NOMO-1 treated with dmso at 0.1 percent for 144 hours (cell line): ENCODE results near the gene TLL2.
A peak's percentile ranks its signal among the peaks of the same experiment; 100 is the strongest.
"Not testable (repeated sequence)": the region's sequence is repeated elsewhere in the genome, so short reads cannot be mapped to it uniquely, and the experiment has no call there.

ENCODE experiments used
- DNase-seq: peaks from one replicate; lab custom pipeline; 2025; ENCODE audit not compliant: unreplicated experiment; lab: John Stamatoyannopoulos, UW

The TLL2 gene

GRCh38 chr10:96513698-96514561 is at the start of gene TLL2:
Gene TLL2 (minus strand): TSS chr10:96513926. CDS start chr10:96513685, 241 bp downstream.
- DNase-seq, result peak; percentile 83

- no peak for DNase-seq
Measured at GRCh38 chr10:96560966-96561887, 47.5 kb upstream of the TLL2 start.

- no peak for DNase-seq
Measured at GRCh38 chr10:96560489-96560888, 46.8 kb upstream of the TLL2 start.

- DNase-seq, result no peak
Measured at GRCh38 chr10:96556003-96556402, 42.3 kb upstream of the TLL2 start.

GRCh38 chr10:96555330-96555729 is 41.6 kb upstream of the TLL2 start:
- no peak for DNase-seq

- no peak for DNase-seq
Measured at GRCh38 chr10:96548589-96548988, 34.9 kb upstream of the TLL2 start.

GRCh38 chr10:96545558-96545957 is 31.8 kb upstream of the TLL2 start:
- DNase-seq, result not testable (repeated sequence)

GRCh38 chr10:96541921-96542320 is 28.2 kb upstream of the TLL2 start:
- DNase-seq, result no peak

- DNase-seq, result no peak
Measured at GRCh38 chr10:96540240-96540639, 26.5 kb upstream of the TLL2 start.

- DNase-seq, result no peak
Measured at GRCh38 chr10:96538683-96539082, 25.0 kb upstream of the TLL2 start.

- no peak for DNase-seq
Measured at GRCh38 chr10:96536129-96536528, 22.4 kb upstream of the TLL2 start.

- DNase-seq, result no peak
Measured at GRCh38 chr10:96532523-96532922, 18.8 kb upstream of the TLL2 start.

GRCh38 chr10:96529634-96530279 is 16.0 kb upstream of the TLL2 start:
- DNase-seq, result no peak

GRCh38 chr10:96524741-96525140 is 11.0 kb upstream of the TLL2 start:
- no peak for DNase-seq

- no peak for DNase-seq
Measured at GRCh38 chr10:96517284-96517683, 3.6 kb upstream of the TLL2 start.

GRCh38 chr10:96516337-96516736 is 2.6 kb upstream of the TLL2 start:
- DNase-seq, result no peak

GRCh38 chr10:96513305-96513697 is 425 bp downstream of the TLL2 start:
- DNase-seq, result no peak

GRCh38 chr10:96512524-96513304 is 1.0 kb downstream of the TLL2 start:
- no peak for DNase-seq

- no peak for DNase-seq
Measured at GRCh38 chr10:96511044-96511945, 2.4 kb downstream of the TLL2 start.
